Measurements from ENCODE around the gene HTR5A.

DNA sequence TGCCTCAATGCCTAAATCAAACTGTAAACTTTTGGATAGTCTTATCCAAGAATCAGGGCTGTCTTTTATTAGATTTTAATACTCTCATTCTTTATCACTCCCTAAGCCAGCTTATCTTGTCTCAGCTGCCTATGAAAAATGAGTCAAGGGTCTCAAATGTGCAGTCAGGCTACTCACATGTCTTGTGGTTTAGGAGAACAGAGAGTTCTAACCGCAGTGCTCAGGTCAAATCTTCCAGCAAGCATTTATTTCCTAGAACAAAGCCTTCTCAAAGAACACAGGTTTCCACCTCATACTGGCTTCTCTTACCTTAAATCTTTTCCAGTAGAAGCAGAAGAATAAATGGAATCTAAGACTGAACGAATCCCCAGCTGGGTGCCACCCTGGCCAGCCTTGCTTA, 23.5 kb downstream of the HTR5A start:
- TF ChIP-seq, protein P1, sequence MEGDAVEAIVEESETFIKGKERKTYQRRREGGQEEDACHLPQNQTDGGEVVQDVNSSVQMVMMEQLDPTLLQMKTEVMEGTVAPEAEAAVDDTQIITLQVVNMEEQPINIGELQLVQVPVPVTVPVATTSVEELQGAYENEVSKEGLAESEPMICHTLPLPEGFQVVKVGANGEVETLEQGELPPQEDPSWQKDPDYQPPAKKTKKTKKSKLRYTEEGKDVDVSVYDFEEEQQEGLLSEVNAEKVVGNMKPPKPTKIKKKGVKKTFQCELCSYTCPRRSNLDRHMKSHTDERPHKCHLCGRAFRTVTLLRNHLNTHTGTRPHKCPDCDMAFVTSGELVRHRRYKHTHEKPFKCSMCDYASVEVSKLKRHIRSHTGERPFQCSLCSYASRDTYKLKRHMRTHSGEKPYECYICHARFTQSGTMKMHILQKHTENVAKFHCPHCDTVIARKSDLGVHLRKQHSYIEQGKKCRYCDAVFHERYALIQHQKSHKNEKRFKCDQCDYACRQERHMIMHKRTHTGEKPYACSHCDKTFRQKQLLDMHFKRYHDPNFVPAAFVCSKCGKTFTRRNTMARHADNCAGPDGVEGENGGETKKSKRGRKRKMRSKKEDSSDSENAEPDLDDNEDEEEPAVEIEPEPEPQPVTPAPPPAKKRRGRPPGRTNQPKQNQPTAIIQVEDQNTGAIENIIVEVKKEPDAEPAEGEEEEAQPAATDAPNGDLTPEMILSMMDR (IDR thresholded peaks at IDR 0.05) = no peak
- no peak for TF ChIP-seq POLR2A (IDR thresholded peaks at IDR 0.05)

Measured in uterus (tissue), 2 donors.